Adrenal gland (tissue), 5 donors: ENCODE measurements around the gene SIDT1.

Source experiments
- POLR2A ChIP-seq, 2 donors: fragments of 450-650 bp; IDR thresholded peaks; one replicate each; pipeline ENCODE4 v1.6.1; 2017; ENCODE audit warnings: antibody characterized with exemption in 2 of 2, mild to moderate bottlenecking in 2 of 2, moderate library complexity in 1 of 2
- TF ChIP-seq, protein P1 (sequence below), 6 experiments: fragments of 450-650 bp in 4 of 6; fragments of 200-600 bp in 2 of 6; sonication (generic) in 1 of 6; IDR thresholded peaks; 1 replicate in 5 of 6; 2 replicates in 1 of 6; pipeline versions ENCODE4 v1.5.1 to v1.8.0; 2016 to 2021; ENCODE audit warnings: antibody characterized with exemption in 6 of 6, mild to moderate bottlenecking in 2 of 6, moderate library complexity in 1 of 6
- donor health status: DM: no; HTN: no; CAD: no.

DNA sequence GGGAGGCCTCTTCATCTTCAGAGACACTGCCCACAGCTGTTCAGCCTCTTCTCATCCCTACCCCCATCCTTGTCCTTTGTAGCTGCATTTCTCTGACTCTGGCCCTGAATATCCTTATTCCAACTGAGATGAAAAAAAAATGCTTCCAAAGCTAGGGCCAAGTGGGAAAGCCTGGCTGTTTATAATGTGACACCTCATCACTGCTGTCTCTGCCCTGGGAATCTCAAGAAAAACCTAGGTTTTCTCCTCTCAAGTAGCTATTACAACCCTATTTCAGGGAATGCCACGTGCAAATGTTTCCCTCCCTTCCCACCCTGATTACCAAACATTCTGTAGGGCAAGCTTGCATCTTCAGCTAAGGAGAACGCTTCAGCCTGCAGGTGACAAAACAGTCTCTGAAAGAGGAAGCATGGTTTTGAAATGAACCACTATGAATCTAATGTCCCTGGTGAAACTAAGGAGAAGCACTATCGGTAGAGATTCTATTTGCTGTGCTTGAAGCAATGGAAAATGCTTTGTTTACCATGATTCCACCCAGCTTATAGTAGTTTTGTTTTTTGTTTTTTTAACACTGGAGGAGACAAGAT is 98.7 kb downstream of the SIDT1 start:
- TF ChIP-seq, protein P1, sequence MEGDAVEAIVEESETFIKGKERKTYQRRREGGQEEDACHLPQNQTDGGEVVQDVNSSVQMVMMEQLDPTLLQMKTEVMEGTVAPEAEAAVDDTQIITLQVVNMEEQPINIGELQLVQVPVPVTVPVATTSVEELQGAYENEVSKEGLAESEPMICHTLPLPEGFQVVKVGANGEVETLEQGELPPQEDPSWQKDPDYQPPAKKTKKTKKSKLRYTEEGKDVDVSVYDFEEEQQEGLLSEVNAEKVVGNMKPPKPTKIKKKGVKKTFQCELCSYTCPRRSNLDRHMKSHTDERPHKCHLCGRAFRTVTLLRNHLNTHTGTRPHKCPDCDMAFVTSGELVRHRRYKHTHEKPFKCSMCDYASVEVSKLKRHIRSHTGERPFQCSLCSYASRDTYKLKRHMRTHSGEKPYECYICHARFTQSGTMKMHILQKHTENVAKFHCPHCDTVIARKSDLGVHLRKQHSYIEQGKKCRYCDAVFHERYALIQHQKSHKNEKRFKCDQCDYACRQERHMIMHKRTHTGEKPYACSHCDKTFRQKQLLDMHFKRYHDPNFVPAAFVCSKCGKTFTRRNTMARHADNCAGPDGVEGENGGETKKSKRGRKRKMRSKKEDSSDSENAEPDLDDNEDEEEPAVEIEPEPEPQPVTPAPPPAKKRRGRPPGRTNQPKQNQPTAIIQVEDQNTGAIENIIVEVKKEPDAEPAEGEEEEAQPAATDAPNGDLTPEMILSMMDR (IDR thresholded peaks at IDR 0.05): no peak
- no peak for TF ChIP-seq POLR2A (IDR thresholded peaks at IDR 0.05)
